GM12892 (cell line): Measurements from ENCODE around the gene ASB18.

Experiments used
- DNase-seq: peaks from one replicate; pipeline ENCODE4 v3.0.0; 2011; ENCODE audit not compliant: insufficient read length
- FAIRE-seq: peaks from 2 replicates; lab custom pipeline; 2011; peaks lifted over from hg19 to GRCh38; lab: Jason Lieb, UNC
- POLR2A ChIP-seq: IDR thresholded peaks from 2 replicates; pipeline ENCODE4 v1.6.1; 2011; ENCODE audit warnings: low read depth, low read length, control low read depth
- POLR2AphosphoS5 ChIP-seq: IDR thresholded peaks from 2 replicates; pipeline ENCODE4 v1.6.1; 2011; ENCODE audit warnings: low read depth, low read length, control low read depth
- TAF1 ChIP-seq: IDR thresholded peaks from 2 replicates; pipeline ENCODE4 v1.6.1; 2011; ENCODE audit warnings: low read depth, mild to moderate bottlenecking, control low read depth, low read length, borderline replicate concordance

Gene ASB18

DNA sequence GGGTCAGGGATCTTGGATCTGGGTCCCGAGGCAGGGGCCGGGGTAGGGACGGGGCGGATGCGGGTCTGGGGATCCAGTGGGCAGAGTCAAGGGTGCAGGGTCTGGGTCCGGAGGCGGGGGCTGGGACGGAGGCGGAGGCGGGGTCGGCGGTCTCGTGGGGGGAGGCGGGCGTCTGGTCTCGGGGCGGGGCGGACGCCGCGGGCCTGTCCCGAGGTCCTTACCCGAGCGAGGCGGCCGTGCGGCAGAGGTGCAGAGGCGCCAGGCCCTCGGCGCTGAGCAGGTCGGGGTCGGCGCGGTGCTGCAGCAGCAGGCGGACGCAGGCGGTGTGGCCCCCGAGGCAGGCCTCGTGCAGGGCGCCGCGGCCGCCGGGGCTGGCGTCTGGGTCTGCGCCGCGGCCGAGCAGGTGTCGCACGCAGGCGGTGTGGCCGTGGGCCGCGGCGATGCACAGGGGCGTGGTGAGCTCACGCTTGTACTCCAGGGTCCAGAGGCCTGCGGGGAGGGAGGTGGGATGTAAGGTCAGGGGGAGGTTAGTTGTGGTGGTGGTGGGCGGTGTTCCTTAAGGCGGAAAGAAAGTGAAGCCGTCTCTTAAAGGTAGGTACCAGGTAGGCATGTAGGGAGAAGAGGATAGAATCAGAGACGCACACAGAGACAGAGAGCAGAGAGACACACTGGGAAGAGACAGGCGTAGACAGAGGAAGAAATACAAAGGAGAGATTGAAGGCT is 26.6 kb downstream of the ASB18 start:
- no peak for TF ChIP-seq POLR2A
- TF ChIP-seq POLR2AphosphoS5: no peak
- TF ChIP-seq TAF1: no peak

GRCh38 chr2:236236559-236237452 is 27.4 kb downstream of the ASB18 start:
- DNase-seq (no peak), FAIRE-seq (no peak)
- TF ChIP-seq POLR2AphosphoS5: no peak
- no peak for TF ChIP-seq POLR2A
- no peak for TF ChIP-seq TAF1

More for the DNA sequence above, 26.6 kb downstream of the ASB18 start:
- FAIRE-seq (no peak), DNase-seq (no peak)

- DNase-seq (no peak), FAIRE-seq (no peak)
- no peak for TF ChIP-seq POLR2A
- no peak for TF ChIP-seq TAF1
- no peak for TF ChIP-seq POLR2AphosphoS5
Measured at GRCh38 chr2:236229186-236229585, 35.0 kb downstream of the ASB18 start.

GRCh38 chr2:236223675-236224074 is 40.5 kb downstream of the ASB18 start:
- FAIRE-seq: no peak
- no peak for TF ChIP-seq POLR2AphosphoS5
- TF ChIP-seq POLR2A: no peak
- DNase-seq: no peak

DNA sequence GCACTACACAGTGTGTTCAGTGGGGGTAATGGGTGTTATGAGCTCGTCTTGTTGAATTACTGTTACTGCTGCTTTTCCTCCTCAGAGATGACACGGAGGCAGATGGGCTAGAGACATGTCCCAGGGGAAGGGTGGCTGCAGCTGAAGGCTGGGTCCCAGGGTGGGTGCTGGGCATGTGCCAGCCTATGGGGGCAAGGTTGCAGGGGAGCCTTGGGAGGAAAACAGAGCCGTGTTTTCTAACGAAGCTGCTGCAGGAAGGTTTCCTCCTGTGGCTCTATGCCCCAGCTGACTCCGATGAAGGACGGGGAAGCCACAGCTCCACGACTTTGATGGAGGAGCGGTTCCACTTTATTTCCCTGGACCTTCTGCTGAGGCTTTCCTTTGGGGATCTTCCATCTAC is 42.4 kb downstream of the ASB18 start:
- TF ChIP-seq POLR2A (no peak), TAF1 (no peak), POLR2AphosphoS5 (no peak)
- FAIRE-seq: no peak
- DNase-seq: no peak

DNA sequence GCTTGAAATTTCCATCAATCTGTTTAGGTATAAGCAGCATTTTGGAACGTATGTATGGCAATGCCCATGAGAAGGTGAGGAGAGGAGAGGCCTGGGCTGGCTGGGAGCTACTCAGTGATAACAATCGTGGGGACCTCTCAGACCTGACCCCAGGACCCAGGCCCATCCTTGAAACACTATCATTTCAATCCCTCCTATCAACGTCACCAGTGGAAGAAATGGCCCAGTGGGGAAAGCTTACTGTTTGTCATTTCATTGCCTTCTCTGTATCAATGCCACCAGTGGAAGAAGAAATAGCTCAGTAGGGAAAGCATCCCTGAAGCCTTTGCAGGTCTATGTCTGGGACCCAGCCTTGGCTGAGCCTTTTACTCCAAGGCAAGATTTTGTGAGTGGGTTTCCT is 44.8 kb downstream of the ASB18 start:
- no peak for TF ChIP-seq POLR2AphosphoS5
- TF ChIP-seq TAF1: no peak
- TF ChIP-seq POLR2A: no peak
- FAIRE-seq (no peak), DNase-seq (no peak)

- FAIRE-seq (no peak), DNase-seq (no peak)
- no peak for TF ChIP-seq TAF1
- TF ChIP-seq POLR2A: no peak
- TF ChIP-seq POLR2AphosphoS5: no peak
Measured at GRCh38 chr2:236217926-236218325, 46.3 kb downstream of the ASB18 start.

DNA sequence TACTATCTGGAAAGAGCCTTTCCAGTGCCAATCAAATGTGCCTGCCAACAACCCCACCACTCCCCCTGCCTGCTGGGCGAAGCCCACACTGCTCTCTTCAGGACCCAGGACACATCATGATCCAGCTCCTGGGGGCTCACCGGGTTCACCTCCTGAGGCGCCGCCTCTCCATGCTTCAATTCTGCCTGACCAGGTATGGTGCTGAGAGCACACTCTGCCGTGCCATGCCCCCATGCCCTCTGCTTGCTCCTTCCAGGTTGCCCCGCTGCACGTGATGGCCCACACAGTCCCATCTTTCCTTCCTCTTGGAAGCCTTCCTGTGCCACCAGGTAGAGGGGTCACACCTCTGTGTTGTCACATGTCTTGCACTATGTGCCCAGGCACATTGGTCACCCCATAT is 47.5 kb downstream of the ASB18 start:
- FAIRE-seq (no peak), DNase-seq (no peak)
- TF ChIP-seq TAF1 (no peak), POLR2A (no peak), POLR2AphosphoS5 (no peak)

DNA sequence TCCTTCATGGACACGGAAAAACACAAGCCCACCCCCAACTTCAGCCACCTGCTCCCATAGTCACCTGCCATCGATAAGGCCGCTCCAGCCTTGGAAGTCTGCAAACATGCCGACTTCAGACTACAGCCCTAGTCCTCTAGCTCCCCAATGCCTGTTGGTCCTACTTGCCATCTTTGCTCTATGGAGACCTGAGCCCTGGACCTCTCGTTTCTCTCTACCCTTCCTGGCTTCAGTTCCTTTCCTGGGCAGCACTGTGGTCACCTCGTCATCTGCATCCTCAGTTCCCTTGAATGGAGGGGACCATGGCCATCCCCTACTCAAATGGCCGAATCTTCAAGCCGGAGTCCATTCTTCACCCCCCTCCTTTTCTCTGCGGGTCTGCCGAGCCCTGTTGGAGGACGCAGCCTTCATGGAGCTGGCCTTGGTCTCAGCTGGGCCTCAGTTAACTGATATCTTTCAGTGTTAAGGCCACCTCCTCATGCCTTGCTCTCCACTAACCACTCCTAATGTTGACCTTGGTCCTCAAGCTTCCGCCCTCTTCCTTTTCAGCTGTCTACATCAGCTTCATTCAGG is 48.4 kb downstream of the ASB18 start:
- DNase-seq: no peak
- TF ChIP-seq TAF1: no peak
- no peak for TF ChIP-seq POLR2AphosphoS5
- no peak for TF ChIP-seq POLR2A
- no peak for FAIRE-seq

- FAIRE-seq: no peak
- DNase-seq: no peak
- no peak for TF ChIP-seq TAF1
Measured at GRCh38 chr2:236215196-236215595, 49.0 kb downstream of the ASB18 start.

- no peak for TF ChIP-seq POLR2AphosphoS5
- no peak for TF ChIP-seq POLR2A
- TF ChIP-seq TAF1: no peak
- FAIRE-seq: no peak
- DNase-seq: no peak
Measured at GRCh38 chr2:236214376-236214995, 49.7 kb downstream of the ASB18 start.

DNA sequence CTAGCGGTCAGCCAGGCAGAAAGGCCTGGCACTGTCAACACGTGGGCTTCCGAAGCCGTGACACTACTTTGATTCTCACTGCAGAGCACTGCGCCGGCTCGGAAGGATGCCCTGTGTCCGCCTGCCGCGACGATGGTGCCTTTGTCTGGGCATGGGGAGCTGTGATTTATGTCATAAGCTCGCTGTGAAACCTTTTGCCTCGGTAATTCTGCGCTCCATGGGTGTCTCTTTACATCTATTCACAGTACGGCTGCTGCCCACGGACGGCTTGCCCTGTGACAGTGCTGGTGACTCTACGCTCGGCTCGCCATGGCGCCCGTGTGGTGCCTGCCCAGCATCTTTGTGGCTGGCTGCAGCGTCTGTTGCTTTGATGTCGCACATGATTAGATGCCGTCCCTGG is 52.9 kb downstream of the ASB18 start:
- DNase-seq (no peak), FAIRE-seq (no peak)
- TF ChIP-seq POLR2A (no peak), POLR2AphosphoS5 (no peak), TAF1 (no peak)
